ENCODE data around the gene LNX2.

- TF ChIP-seq CTCF (conservative IDR thresholded peaks at IDR 0.05; ENCODE audit: low read depth, low read length) = no peak
- TF ChIP-seq EZH2 (IDR thresholded peaks at IDR 0.05; ENCODE audit: borderline replicate concordance, low read depth, low read length, poor library complexity, severe bottlenecking) = no peak
Measured at GRCh38 chr13:27624071-27624470, 3.7 kb upstream of the LNX2 start.

Data from A673 (cell line).